DND-41 (cell line): ENCODE data around the gene NTN5.
"Not testable (repeated sequence)": the region's sequence is repeated elsewhere in the genome, so short reads cannot be mapped to it uniquely, and the experiment has no call there.

Experiments
- CTCF ChIP-seq: IDR thresholded peaks from 2 replicates; pipeline ENCODE4 v1.5.1; 2012; ENCODE audit warnings: borderline replicate concordance, low read length, moderate library complexity, mild to moderate bottlenecking; ENCODE audit not compliant: poor library complexity, severe bottlenecking; ENCODE audit errors: extremely low read depth
- EZH2 ChIP-seq: IDR thresholded peaks from 3 replicates; pipeline ENCODE4 v1.6.1; 2012; ENCODE audit warnings: borderline replicate concordance, low read depth, mild to moderate bottlenecking, moderate library complexity, low read length, inconsistent platforms; ENCODE audit not compliant: severe bottlenecking

- not testable (repeated sequence) for TF ChIP-seq CTCF, EZH2
Observed at GRCh38 chr19:48686637-48687036, 13.8 kb upstream of the NTN5 start.
